Measurements from ENCODE around the gene MAGEA10. TPM values are rescaled to one million over a fixed set of nuclear protein-coding genes. Genes with fewer than 3 reads are reported as not detected.

The MAGEA10 gene
- not detected for total RNA-seq (2013)
- polyA plus RNA-seq (not detected), polyA minus RNA-seq (not detected in 2 replicates), total RNA-seq (0 to 0.46 (median 0) reads per million in 11 experiments)

DNA sequence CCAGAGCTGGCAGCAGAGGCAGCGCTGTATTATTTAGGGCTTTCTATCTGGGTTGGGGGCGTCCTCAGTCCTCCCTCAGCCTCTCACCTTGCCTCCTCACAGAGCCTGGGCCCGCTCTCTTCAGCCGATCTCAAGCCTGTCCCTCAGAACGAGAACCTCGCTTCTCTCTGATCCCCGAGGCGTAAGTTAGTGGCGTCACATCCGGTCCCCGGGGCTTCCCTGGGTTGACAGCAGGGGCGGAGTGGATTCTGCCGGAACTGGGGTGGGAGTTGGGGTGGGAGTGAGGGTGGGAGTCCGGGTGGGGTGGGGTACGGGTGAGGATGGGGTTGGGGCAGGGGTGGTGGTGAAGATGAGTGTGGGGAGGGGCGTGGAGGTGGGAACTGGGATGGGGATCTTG, at the start of gene MAGEA10:
Gene MAGEA10, minus strand, starts transcription at position 190 of the 397 bp plus-strand sequence. CDS start 2,957 bp downstream, outside the sequence.
- Mint-ChIP-seq H3K4me3 (no peak within 1 kb of the TSS), H3K27ac (no peak within 1 kb of the TSS)

GRCh38 chrX:152177497-152178269, 39.3 kb upstream of the MAGEA10 start:
- Histone ChIP-seq H4K20me1 (ENCODE audit: insufficient read depth, low read length) (no peaks in the 10 kb centered on the region), H3K4me2 (replicated peaks; ENCODE audit: extremely low read depth, low read length, poor library complexity, severe bottlenecking) (no peak overlapping the region), H3K79me2 (ENCODE audit: insufficient read depth, low read length) (no peaks in the 10 kb centered on the region), H3K4me3 (replicated peaks in 1 of 3; ENCODE audit: low read depth in 2 of 3, low read length in 3 of 3) (no peak overlapping the region), H3K9me3 (replicated peaks in 1 of 2; ENCODE audit: control insufficient read depth in 1 of 2, insufficient read depth in 1 of 2, low read length in 2 of 2) (no peaks in the 10 kb centered on the region), H3K36me3 (replicated peaks in 1 of 2; ENCODE audit: control insufficient read depth in 1 of 2, insufficient read depth in 2 of 2, low read length in 2 of 2) (no peaks in the 10 kb centered on the region), H3K27me3 (ENCODE audit: control insufficient read depth in 2 of 2, insufficient read depth in 2 of 2, low read length in 2 of 2) (no peaks in the 10 kb centered on the region), H3K4me1 (ENCODE audit: control insufficient read depth in 1 of 2, insufficient read depth in 2 of 2, low read length in 2 of 2) (no peaks in the 10 kb centered on the region), H3K9ac (ENCODE audit: insufficient read depth, low read length, poor library complexity, severe bottlenecking) (no peak overlapping the region), H3K27ac (ENCODE audit: low read depth in 1 of 2, low read length in 2 of 2) (no peak overlapping the region), H2AFZ (ENCODE audit: insufficient read depth, low read depth, low read length, poor library complexity, severe bottlenecking) (no peak overlapping the region)
- no peaks in the 10 kb centered on the region for H3K27me3 Mint-ChIP-seq (ENCODE audit: low read depth in 3 of 3)
- no peak overlapping the region for H3K27ac Mint-ChIP-seq
- intact Hi-C loops (cut with micrococcal nuclease) = no loop called here
- TF ChIP-seq CTCF (IDR thresholded peaks at IDR 0.05) = no peak
- peaks cover 0 to 3% (median 0%) of the 10 kb centered on the region in 7 donors for H3K9me3 Mint-ChIP-seq
- DNase-seq = no peak
- H3K4me1 Mint-ChIP-seq = no peaks in the 10 kb centered on the region
- H3K4me3 Mint-ChIP-seq = no peak overlapping the region
- 92% methylated on average over 2 of the region's 5 CpGs for WGBS (ENCODE audit: insufficient coverage)
- H3K36me3 Mint-ChIP-seq = no peaks in the 10 kb centered on the region

More for the DNA sequence above, at the start of gene MAGEA10:
- no peak for TF ChIP-seq CTCF (IDR thresholded peaks at IDR 0.05)
- Histone ChIP-seq H3K4me2 (replicated peaks; ENCODE audit: extremely low read depth, low read length, poor library complexity, severe bottlenecking) (no peak within 1 kb of the TSS), H3K36me3 (replicated peaks in 1 of 2; ENCODE audit: control insufficient read depth in 1 of 2, insufficient read depth in 2 of 2, low read length in 2 of 2) (no peaks in the 10 kb centered on the region), H3K27ac (ENCODE audit: low read depth in 1 of 2, low read length in 2 of 2) (no peak within 1 kb of the TSS), H3K4me1 (ENCODE audit: control insufficient read depth in 1 of 2, insufficient read depth in 2 of 2, low read length in 2 of 2) (no peaks in the 10 kb centered on the region), H3K9ac (ENCODE audit: insufficient read depth, low read length, poor library complexity, severe bottlenecking) (no peak within 1 kb of the TSS), H3K79me2 (ENCODE audit: insufficient read depth, low read length) (no peaks in the 10 kb centered on the region), H2AFZ (ENCODE audit: insufficient read depth, low read depth, low read length, poor library complexity, severe bottlenecking) (no peak within 1 kb of the TSS), H3K4me3 (replicated peaks in 1 of 3; ENCODE audit: low read depth in 2 of 3, low read length in 3 of 3) (no peak within 1 kb of the TSS), H3K27me3 (ENCODE audit: control insufficient read depth in 2 of 2, insufficient read depth in 2 of 2, low read length in 2 of 2) (no peaks in the 10 kb centered on the region), H3K9me3 (replicated peaks in 1 of 2; ENCODE audit: control insufficient read depth in 1 of 2, insufficient read depth in 1 of 2, low read length in 2 of 2) (no peaks in the 10 kb centered on the region), H4K20me1 (ENCODE audit: insufficient read depth, low read length) (no peaks in the 10 kb centered on the region)
- no peaks in the 10 kb centered on the region for H3K4me1 Mint-ChIP-seq
- WGBS (ENCODE audit: insufficient coverage) = no CpG with 5 or more reads among the region's 16 CpGs
- peaks cover 0 to 6% (median 3%) of the 10 kb centered on the region in 7 donors for H3K9me3 Mint-ChIP-seq
- H3K27me3 Mint-ChIP-seq (ENCODE audit: low read depth in 3 of 3) = peaks cover 0 to 4% (median 0%) of the 10 kb centered on the region in 3 donors
- no peaks in the 10 kb centered on the region for H3K36me3 Mint-ChIP-seq
- intact Hi-C loops (cut with micrococcal nuclease) = no loop called here
- DNase-seq = no peak
